IMR-90 (cell line): ENCODE measurements around the gene SLC26A5. TPM values are rescaled to one million over a fixed set of nuclear protein-coding genes. Genes with fewer than 3 reads are reported as not detected.

Experiments used
- CEBPB ChIP-seq: IDR thresholded peaks from 2 replicates; pipeline ENCODE4 v1.6.1; 2012; ENCODE audit warnings: low read depth, low read length, improper control_type of control experiment
- CHD1 ChIP-seq: IDR thresholded peaks from 2 replicates; pipeline ENCODE4 v1.6.1; 2012; ENCODE audit warnings: low read depth, low read length, improper control_type of control experiment
- FOS ChIP-seq: fragments of 150-350 bp; IDR thresholded peaks from 2 replicates; pipeline ENCODE4 v1.6.1; 2016; ENCODE audit warnings: low read depth, low read length
- MXI1 ChIP-seq: IDR thresholded peaks from 2 replicates; pipeline ENCODE4 v1.6.1; 2012; ENCODE audit warnings: low read depth, mild to moderate bottlenecking, low read length, moderate library complexity, borderline replicate concordance
- RAD21 ChIP-seq: IDR thresholded peaks from 2 replicates; pipeline ENCODE4 v1.6.1; 2012; ENCODE audit warnings: low read length, improper control_type of control experiment
- RFX5 ChIP-seq: IDR thresholded peaks from 2 replicates; pipeline ENCODE4 v1.8.0; 2012; ENCODE audit warnings: low read depth, mild to moderate bottlenecking, low read length, moderate library complexity
- SMC3 ChIP-seq: fragments of 150-350 bp; IDR thresholded peaks from 2 replicates; pipeline ENCODE4 v1.6.1; 2016; ENCODE audit warnings: low read depth, mild to moderate bottlenecking, antibody characterized with exemption, low read length, moderate library complexity
- polyA plus RNA-seq, 3 experiments: library from polyadenylated mRNA; depleted of rRNA; stranded (reverse); fragments of >200 nt; gene quantifications; 2 replicates each; pipeline ENCODE4 v1.2.3, GENCODE V29; 2012; ENCODE audit warnings: low replicate concordance in 1 of 3
- total RNA-seq: library from RNA; depleted of rRNA; stranded (reverse); fragments of >200 nt; gene quantifications from 2 replicates; pipeline ENCODE4 v1.2.3, GENCODE V29; 2012
- TF ChIP-seq, protein P1 (sequence below): fragments of 150-350 bp; IDR thresholded peaks from 2 replicates; pipeline ENCODE4 v1.6.1; 2017; ENCODE audit warnings: mild to moderate bottlenecking, antibody characterized with exemption, low read length, low read depth

The SLC26A5 gene
- total and polyA plus RNA-seq, 2 of the 4 experiments (the other 2 are of a cell fraction), result not detected

GRCh38 chr7:103346396-103346795 is 99.6 kb downstream of the SLC26A5 start (continued):
- TF ChIP-seq, protein P1, sequence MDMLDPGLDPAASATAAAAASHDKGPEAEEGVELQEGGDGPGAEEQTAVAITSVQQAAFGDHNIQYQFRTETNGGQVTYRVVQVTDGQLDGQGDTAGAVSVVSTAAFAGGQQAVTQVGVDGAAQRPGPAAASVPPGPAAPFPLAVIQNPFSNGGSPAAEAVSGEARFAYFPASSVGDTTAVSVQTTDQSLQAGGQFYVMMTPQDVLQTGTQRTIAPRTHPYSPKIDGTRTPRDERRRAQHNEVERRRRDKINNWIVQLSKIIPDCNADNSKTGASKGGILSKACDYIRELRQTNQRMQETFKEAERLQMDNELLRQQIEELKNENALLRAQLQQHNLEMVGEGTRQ, result no peak
- no peak for TF ChIP-seq RAD21
- TF ChIP-seq RFX5, result no peak
- TF ChIP-seq CHD1, result no peak
- TF ChIP-seq FOS, result no peak
- TF ChIP-seq CEBPB, result no peak
- TF ChIP-seq MXI1, result no peak
- TF ChIP-seq SMC3, result no peak
